Mesendoderm (in vitro differentiated cells): ENCODE results near the gene DCBLD2.

Experiments
- DNase-seq: peaks from one replicate; pipeline ENCODE4 v3.0.0; 2013
- H2AK5ac ChIP-seq: 2 replicates; pipeline ENCODE4 v1.6.1; 2013; ENCODE audit warnings: low read length, inconsistent platforms
- H2BK120ac ChIP-seq: 2 replicates; pipeline ENCODE4 v1.6.1; 2013; ENCODE audit warnings: low read depth, mild to moderate bottlenecking, low read length, moderate library complexity, mixed read lengths
- H2BK15ac ChIP-seq: replicated peaks from 2 replicates; pipeline ENCODE4 v1.6.1; 2013; ENCODE audit warnings: low read depth, mild to moderate bottlenecking, moderate library complexity
- H2BK5ac ChIP-seq: 2 replicates; pipeline ENCODE4 v1.6.1; 2013; ENCODE audit warnings: low read length, inconsistent platforms
- H3K18ac ChIP-seq: 2 replicates; pipeline ENCODE4 v1.6.1; 2013; ENCODE audit warnings: mild to moderate bottlenecking, low read length, mixed read lengths
- H3K23ac ChIP-seq: one replicate; pipeline ENCODE4 v1.6.1; 2013; ENCODE audit warnings: low read length
- H3K27ac ChIP-seq: 2 replicates; pipeline ENCODE4 v1.5.1; 2013; ENCODE audit warnings: low read depth, mild to moderate bottlenecking, inconsistent platforms, low read length, moderate library complexity
- H3K27me3 ChIP-seq: 2 replicates; pipeline ENCODE4 v1.6.1; 2013; ENCODE audit warnings: low read length, control low read depth, mild to moderate bottlenecking, inconsistent platforms; ENCODE audit not compliant: insufficient read depth, poor library complexity
- H3K36me3 ChIP-seq: 2 replicates; pipeline ENCODE4 v1.6.1; 2013; ENCODE audit warnings: low read length, inconsistent platforms; ENCODE audit not compliant: control insufficient read depth, insufficient read depth
- H3K4ac ChIP-seq: one replicate; pipeline ENCODE4 v1.6.1; 2013; ENCODE audit warnings: low read depth, mild to moderate bottlenecking, low read length, moderate library complexity
- H3K4me1 ChIP-seq: 2 replicates; pipeline ENCODE4 v1.6.1; 2013; ENCODE audit warnings: low read depth, low read length, inconsistent platforms; ENCODE audit not compliant: control insufficient read depth
- H3K4me2 ChIP-seq: 2 replicates; pipeline ENCODE4 v1.6.1; 2013; ENCODE audit warnings: low read length
- H3K4me3 ChIP-seq: 2 replicates; pipeline ENCODE4 v1.5.1; 2013; ENCODE audit warnings: mild to moderate bottlenecking, low read length
- H3K56ac ChIP-seq: one replicate; pipeline ENCODE4 v1.6.1; 2013; ENCODE audit warnings: low read length
- H3K79me1 ChIP-seq: 2 replicates; pipeline ENCODE4 v1.6.1; 2013; ENCODE audit warnings: low read length, inconsistent platforms
- H3K79me2 ChIP-seq: 2 replicates; pipeline ENCODE4 v1.6.1; 2013; ENCODE audit warnings: mild to moderate bottlenecking, low read length; ENCODE audit not compliant: control insufficient read depth, insufficient read depth
- H3K9ac ChIP-seq: 2 replicates; pipeline ENCODE4 v1.6.1; 2013; ENCODE audit warnings: low read length, inconsistent platforms
- H4K5ac ChIP-seq: one replicate; pipeline ENCODE4 v1.6.1; 2013; ENCODE audit warnings: low read length
- H4K8ac ChIP-seq: one replicate; pipeline ENCODE4 v1.6.1; 2013; ENCODE audit warnings: low read depth, mild to moderate bottlenecking, control low read depth, low read length, moderate library complexity
- WGBS: extraction: QIAGEN DNeasy Blood & Tissue Kit; methylation state at CpG from one replicate; pipeline ENCODE4 v1.1.7; 2013; ENCODE audit warnings: low lambda C conversion rate, missing lambda C conversion rate; ENCODE audit not compliant: insufficient coverage; ENCODE audit errors: extremely low coverage; 5-methylcytosine and 5-hydroxymethylcytosine counted together

DCBLD2 gene

GRCh38 chr3:98903705-98904481 is 2.4 kb upstream of the DCBLD2 start:
- H3K56ac ChIP-seq: no peak overlapping the region
- H2BK5ac ChIP-seq: no peak overlapping the region
- no peak overlapping the region for H3K18ac ChIP-seq
- no peak overlapping the region for H2BK120ac ChIP-seq
- no peak overlapping the region for H3K4me2 ChIP-seq
- H2AK5ac ChIP-seq: no peak overlapping the region
- peak; percentile 30 for DNase-seq
- H3K4ac ChIP-seq: no peak overlapping the region
- no peak overlapping the region for H4K5ac ChIP-seq
- no peak overlapping the region for H3K23ac ChIP-seq
- no peak overlapping the region for H3K27ac ChIP-seq
- no peak overlapping the region for H2BK15ac ChIP-seq
- H3K36me3 ChIP-seq: no peaks in the 10 kb centered on the region
- no peak overlapping the region for H4K8ac ChIP-seq
- H3K9ac ChIP-seq: no peak overlapping the region
- H3K4me1 ChIP-seq: no peaks in the 10 kb centered on the region
- no CpG with 5 or more reads among the region's 11 CpGs for WGBS
- peaks cover 5% of the 10 kb centered on the region for H3K79me1 ChIP-seq
- H3K27me3 ChIP-seq: no peaks in the 10 kb centered on the region
- H3K79me2 ChIP-seq: peaks cover 11% of the 10 kb centered on the region
- H3K4me3 ChIP-seq: no peak overlapping the region

DNA sequence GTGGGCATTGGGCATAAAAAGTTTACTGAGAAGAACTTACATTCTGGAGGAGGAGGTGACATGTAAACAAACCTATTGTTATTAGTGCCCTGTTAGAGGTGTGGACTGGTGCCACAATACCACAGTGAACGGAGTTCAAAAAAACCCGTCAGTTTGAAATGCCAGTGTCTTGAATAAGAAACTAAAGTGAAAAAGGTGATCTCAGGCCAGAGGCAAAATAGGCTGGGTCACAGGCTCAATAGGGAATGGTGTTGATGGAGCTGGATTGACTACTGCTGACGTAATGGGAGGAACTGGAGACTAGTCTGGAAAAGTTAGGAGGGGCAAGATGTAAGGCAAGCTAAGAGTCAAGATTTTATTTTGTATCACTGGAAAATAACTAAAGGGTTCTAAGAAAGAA is 1.6 kb upstream of the DCBLD2 start:
- H3K27me3 ChIP-seq: no peaks in the 10 kb centered on the region
- H3K4me2 ChIP-seq: no peak overlapping the region
- peaks cover 5% of the 10 kb centered on the region for H3K79me1 ChIP-seq
- H2AK5ac ChIP-seq: no peak overlapping the region
- no peak overlapping the region for H3K9ac ChIP-seq
- H2BK5ac ChIP-seq: no peak overlapping the region
- no peak overlapping the region for H3K18ac ChIP-seq
- no peak overlapping the region for H3K4me3 ChIP-seq
- H3K56ac ChIP-seq: no peak overlapping the region
- no peak overlapping the region for H2BK15ac ChIP-seq
- no peak overlapping the region for H3K27ac ChIP-seq
- no peak overlapping the region for H2BK120ac ChIP-seq
- peaks cover 11% of the 10 kb centered on the region for H3K79me2 ChIP-seq
- no peak for DNase-seq
- no peak overlapping the region for H3K23ac ChIP-seq
- no peaks in the 10 kb centered on the region for H3K4me1 ChIP-seq
- no peaks in the 10 kb centered on the region for H3K36me3 ChIP-seq
- no CpG with 5 or more reads among the region's 3 CpGs for WGBS
- H3K4ac ChIP-seq: no peak overlapping the region
- no peak overlapping the region for H4K5ac ChIP-seq
- no peak overlapping the region for H4K8ac ChIP-seq

DNA sequence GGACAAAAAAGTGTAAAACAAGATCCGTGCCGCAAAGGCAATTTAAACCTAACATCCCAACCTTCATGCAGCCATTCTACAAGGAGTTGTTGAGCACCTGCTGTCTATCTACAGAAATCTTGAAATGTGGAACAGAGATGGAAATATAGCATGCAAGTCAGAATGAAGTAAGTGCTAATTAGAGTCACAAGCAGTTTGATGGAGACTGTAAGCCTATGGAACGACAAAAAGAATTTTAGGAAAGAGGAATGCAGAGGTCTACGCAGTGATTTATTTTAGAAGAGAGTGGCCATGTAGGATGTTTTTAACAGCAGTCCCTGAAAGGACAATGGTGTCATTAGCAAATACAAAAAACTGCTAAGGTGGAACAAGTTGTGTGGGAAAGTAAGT is 851 bp upstream of the DCBLD2 start:
- no peak overlapping the region for H3K23ac ChIP-seq
- WGBS: no CpG with 5 or more reads among the region's 4 CpGs

DNA sequence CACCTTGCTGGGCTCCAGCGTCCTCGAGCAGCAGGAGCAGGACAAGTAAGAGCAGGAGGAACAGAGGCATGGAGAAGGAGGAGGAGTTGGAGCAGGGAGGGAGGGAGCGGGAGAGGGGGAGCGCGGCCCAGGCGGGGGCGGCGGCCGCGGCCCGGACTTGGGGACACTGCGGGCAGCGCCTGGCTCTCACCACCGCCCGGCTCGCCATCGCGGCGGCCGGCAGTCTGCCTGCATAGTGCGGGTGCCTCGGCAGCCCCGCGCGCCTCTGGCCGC is 440 bp downstream of the DCBLD2 start:
- Histone ChIP-seq H3K56ac (peak overlapping the region; percentile 99), H2BK15ac (no peak overlapping the region), H3K27me3 (no peaks in the 10 kb centered on the region), H3K4ac (peak overlapping the region; percentile 58), H3K18ac (peak overlapping the region; percentile 52), H3K27ac (peak overlapping the region; percentile 84), H2BK120ac (no peak overlapping the region), H3K9ac (peak overlapping the region; percentile 96), H4K8ac (no peak overlapping the region), H2BK5ac (peak overlapping the region; percentile 94), H3K23ac (peak overlapping the region; percentile 75), H3K79me1 (peaks cover 5% of the 10 kb centered on the region), H3K4me2 (peak overlapping the region; percentile 70), H3K4me1 (no peaks in the 10 kb centered on the region), H3K36me3 (no peaks in the 10 kb centered on the region), H3K79me2 (peaks cover 11% of the 10 kb centered on the region), H2AK5ac (no peak overlapping the region), H3K4me3 (peak overlapping the region; percentile 73), H4K5ac (no peak overlapping the region)
- WGBS: no CpG with 5 or more reads among the region's 26 CpGs
- DNase-seq: peak; percentile 91

More for the DNA sequence above, 851 bp upstream of the DCBLD2 start:
- DNase-seq: no peak
- no peak overlapping the region for H3K4me3 ChIP-seq
- H3K4me2 ChIP-seq: peak overlapping the region; percentile 52
- H3K27ac ChIP-seq: peak overlapping the region; percentile 65
- peak overlapping the region; percentile 10 for H2BK120ac ChIP-seq
- no peaks in the 10 kb centered on the region for H3K27me3 ChIP-seq
- no peak overlapping the region for H4K8ac ChIP-seq
- H3K56ac ChIP-seq: peak overlapping the region; percentile 83
- H3K4me1 ChIP-seq: no peaks in the 10 kb centered on the region
- H3K18ac ChIP-seq: peak overlapping the region; percentile 70
- H2BK15ac ChIP-seq: no peak overlapping the region
- no peak overlapping the region for H4K5ac ChIP-seq
- H3K9ac ChIP-seq: peak overlapping the region; percentile 72
- peaks cover 5% of the 10 kb centered on the region for H3K79me1 ChIP-seq
- H2BK5ac ChIP-seq: no peak overlapping the region
- H3K4ac ChIP-seq: no peak overlapping the region
- peaks cover 11% of the 10 kb centered on the region for H3K79me2 ChIP-seq
- no peak overlapping the region for H2AK5ac ChIP-seq
- H3K36me3 ChIP-seq: no peaks in the 10 kb centered on the region

DNA sequence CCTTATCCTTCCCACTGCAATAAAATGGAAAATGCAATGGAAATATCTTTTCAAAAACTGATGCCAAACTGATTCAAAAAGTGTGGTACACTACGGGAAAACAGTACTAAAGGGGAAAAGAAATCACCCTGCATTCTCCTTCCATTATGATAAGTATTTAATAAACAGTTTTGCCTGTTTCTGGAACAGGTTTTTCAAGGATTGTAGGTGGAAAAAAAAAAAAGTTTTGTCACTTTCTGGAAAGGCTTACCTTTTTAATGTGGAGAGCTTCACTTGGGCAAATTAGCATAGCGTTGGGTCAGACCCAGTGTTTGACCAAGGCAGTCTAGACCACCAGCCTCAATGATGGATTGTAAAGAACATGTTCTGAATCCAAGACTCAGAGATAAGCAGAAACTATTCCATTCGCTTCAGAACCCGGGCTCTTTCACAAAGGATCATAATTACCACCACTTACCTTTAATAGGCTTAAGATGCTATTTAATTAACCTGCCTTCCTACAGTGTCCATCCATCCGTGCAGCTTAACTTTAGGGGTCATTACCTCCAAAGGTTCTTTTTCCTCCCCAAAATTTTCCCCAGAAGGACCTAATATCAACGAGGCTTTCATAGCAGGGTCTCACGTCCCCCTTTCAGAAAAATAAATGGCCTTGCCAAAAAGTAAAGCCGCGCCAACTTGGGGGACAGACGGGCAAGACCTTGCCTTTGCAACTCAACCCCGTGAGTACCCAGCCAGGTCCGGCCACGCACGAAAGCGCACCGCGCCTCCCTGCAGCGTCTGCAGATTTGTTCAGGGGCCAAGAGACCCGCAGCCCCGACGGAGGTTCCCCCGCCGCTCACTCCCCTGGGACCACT is 1.0 kb downstream of the DCBLD2 start:
- H3K23ac ChIP-seq: no peak overlapping the region
- H2AK5ac ChIP-seq: no peak overlapping the region
- no peaks in the 10 kb centered on the region for H3K27me3 ChIP-seq
- H3K4me3 ChIP-seq: peak overlapping the region; percentile 73
- no CpG with 5 or more reads among the region's 23 CpGs for WGBS
- H3K79me1 ChIP-seq: peaks cover 5% of the 10 kb centered on the region
- H3K9ac ChIP-seq: peak overlapping the region; percentile 96
- no peaks in the 10 kb centered on the region for H3K36me3 ChIP-seq
- peak overlapping the region; percentile 70 for H3K4me2 ChIP-seq
- peaks cover 13% of the 10 kb centered on the region for H3K79me2 ChIP-seq
- no peak overlapping the region for H2BK120ac ChIP-seq
- peak overlapping the region; percentile 84 for H3K27ac ChIP-seq
- peak overlapping the region; percentile 99 for H3K56ac ChIP-seq
- H2BK15ac ChIP-seq: no peak overlapping the region
- H3K18ac ChIP-seq: peak overlapping the region; percentile 52
- peak; percentile 48 for DNase-seq
- no peaks in the 10 kb centered on the region for H3K4me1 ChIP-seq
- peak overlapping the region; percentile 28 for H4K8ac ChIP-seq
- H4K5ac ChIP-seq: no peak overlapping the region
- H2BK5ac ChIP-seq: peak overlapping the region; percentile 30
- H3K4ac ChIP-seq: no peak overlapping the region
